Nucleus accumbens (tissue), 56 donors: Measurements from ENCODE around the gene FXYD3.

Experiments used
- DNase-seq, 56 donors: peaks; one replicate each; lab custom pipeline; 2025; lab: John Stamatoyannopoulos, UW

The FXYD3 gene, protein sequence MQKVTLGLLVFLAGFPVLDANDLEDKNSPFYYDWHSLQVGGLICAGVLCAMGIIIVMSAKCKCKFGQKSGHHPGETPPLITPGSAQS

DNA sequence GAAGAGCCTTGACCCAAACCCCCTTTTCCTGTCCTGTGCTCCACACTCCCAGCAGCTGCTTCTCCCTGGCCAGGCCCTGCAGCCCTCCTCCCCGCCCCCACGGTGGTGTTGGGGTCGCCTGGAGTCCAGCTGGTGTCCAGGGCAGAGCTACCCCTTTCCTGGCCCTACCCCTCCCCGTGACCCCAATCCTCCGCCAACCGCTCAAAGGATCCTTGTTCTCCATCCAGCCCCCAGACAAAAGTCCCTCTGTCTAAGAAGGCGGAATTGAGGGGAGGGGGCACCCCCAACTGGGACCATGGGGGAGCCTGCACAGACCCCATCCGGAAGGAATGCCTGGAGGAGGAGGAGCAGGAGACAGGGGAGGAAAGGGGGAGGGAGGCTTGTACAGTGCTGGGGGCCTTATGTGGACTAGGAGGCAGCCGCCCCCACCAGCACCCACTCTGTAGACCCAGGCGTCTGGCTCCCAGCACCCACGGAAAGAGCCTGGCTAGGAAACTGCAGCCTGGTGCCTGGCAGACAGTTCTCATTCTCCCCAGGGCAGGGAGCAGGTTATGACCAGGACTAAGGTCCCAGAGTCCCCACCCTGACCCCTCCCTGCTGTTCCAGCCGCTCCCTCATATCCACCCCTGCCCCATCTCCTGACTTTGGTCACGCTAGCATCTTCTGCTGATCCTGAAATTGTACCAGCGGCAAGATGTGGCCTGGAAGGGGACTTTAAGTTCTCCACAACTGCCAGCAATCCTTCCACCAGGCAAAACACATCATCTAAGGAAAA is at the start of gene FXYD3:
Gene FXYD3 (plus strand): TSS at position 647 of the 775 bp plus-strand sequence. CDS start 3,554 bp downstream, outside the sequence.
- DNase-seq = peak; percentile 63 to 95 (median 86)

- no peak for DNase-seq
These were observed 49.5 kb upstream of the FXYD3 start for GRCh38 chr19:35066121-35066520.

GRCh38 chr19:35066691-35067563 is 48.7 kb upstream of the FXYD3 start:
- peak in 54 of 56 donors; percentile 23 to 94 (median 71) for DNase-seq

- no peak for DNase-seq
These were observed 46.5 kb upstream of the FXYD3 start for GRCh38 chr19:35068941-35069634.

- DNase-seq = no peak
These were observed 45.9 kb upstream of the FXYD3 start for GRCh38 chr19:35069696-35070095.

DNA sequence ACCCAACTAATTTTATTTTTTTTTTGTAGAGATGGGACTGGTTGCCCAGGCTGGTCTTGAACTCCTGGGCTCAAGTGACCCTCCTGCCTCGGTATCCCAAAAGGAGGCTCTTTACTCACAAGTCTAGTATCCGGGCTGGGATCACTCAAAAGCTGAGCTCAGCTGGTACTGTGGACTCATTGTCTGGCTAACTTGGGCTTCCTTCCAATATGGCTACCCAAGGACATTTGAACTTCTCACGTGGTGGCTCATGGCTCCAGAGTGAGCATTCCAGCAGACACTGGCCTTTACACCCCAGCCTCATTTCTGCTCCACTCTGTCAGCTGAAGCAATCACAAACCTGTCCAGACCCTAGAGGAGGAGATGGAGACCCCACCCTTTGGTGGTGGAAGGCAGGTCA is 45.2 kb upstream of the FXYD3 start:
- DNase-seq = no peak

- DNase-seq = no peak
These were observed 42.1 kb upstream of the FXYD3 start for GRCh38 chr19:35073516-35073915.

- DNase-seq = no peak
These were observed 41.7 kb upstream of the FXYD3 start for GRCh38 chr19:35073941-35074340.

GRCh38 chr19:35074426-35075201 is 41.0 kb upstream of the FXYD3 start:
- DNase-seq = no peak

DNA sequence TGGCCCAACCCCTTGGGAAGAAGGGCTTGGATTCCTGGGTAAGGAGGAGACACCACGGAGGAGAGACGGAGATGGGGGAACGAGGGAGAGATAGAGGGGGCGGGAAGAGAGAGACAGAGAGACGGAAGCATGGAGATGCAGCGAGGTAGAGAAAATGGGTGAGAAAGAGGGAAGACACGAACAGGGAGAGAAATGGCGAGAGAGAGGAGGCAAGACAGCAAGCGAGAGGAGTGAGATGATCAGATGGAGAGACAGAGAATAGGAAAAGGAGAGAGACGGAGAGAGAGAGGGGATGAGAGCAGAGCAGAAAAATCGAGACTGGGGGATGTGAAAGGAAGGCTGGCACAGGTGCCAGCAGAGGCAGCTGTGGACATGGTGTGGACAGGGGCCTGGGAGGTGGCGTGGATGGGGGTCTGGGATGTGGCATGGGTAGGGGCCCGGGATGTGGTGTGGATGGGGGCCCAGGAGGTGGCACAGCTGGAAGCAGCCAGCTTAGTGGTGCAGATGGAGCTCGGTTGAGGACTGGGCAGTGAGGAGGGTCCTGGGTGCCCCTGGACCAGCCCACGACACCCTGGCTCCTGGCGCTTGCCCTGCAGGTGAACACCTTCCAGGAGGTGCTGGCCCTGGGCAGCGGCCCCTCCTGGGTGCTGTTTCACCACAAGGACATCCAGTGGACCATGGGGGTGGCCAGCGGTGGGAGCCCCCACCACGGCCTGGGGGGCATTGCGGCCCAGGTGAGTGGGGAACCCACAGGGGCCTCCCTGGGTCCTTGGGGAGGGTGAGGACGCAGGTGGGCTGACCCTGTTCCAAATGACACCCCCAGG is 40.2 kb upstream of the FXYD3 start:
- no peak for DNase-seq

- no peak for DNase-seq
These were observed 39.6 kb upstream of the FXYD3 start for GRCh38 chr19:35076026-35076370.

- DNase-seq = no peak
These were observed 39.0 kb upstream of the FXYD3 start for GRCh38 chr19:35076657-35077056.

GRCh38 chr19:35077411-35078223 is 38.0 kb upstream of the FXYD3 start:
- DNase-seq = no peak

GRCh38 chr19:35079826-35080225 is 35.8 kb upstream of the FXYD3 start:
- DNase-seq = no peak

DNA sequence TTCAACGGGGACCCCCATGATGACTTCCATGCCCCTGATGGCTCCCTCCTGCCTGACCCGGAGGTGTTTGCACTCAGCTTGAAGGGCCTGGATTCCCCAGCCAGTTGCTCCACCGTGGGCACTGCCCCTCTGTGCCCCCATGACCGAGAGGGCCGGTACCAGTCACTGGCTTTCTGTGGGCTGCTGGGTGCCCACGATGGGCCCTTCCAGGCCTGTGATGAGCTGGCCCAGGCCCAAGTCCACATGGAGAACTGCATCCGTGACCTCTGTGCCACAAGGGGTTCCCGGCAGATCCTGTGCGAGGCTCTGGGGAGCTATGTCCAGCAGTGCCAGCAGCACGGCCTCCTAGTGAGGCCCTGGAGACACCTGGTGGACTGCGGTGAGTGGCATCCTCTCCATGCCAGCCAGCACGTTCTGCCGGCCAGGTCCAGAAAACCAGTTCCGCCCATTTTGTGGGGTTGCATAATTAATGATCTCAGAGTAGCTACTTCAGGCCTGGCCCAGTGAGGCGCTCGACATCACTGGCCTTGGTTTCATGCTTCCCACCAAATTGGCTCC is 34.9 kb upstream of the FXYD3 start:
- DNase-seq = no peak

DNA sequence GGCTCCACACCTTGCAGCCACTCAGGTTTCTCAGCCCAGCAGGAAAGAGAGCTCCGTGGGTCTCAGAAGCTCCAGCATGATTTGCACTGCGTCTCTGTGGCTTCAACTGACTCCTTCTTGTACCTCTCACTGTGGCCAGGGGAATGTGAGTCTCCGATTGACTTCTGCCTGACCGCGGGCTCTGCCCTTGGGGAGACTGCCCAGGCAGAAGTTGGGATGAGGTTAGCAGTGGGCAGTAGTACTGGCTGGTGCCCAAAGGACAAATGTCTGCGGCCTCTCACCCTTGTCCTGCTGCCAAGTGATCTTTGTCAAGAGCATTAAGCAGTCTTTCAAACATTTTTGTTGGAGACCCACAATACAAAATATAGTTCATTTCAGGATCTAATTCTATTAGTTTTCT is 34.4 kb upstream of the FXYD3 start:
- no peak for DNase-seq

DNA sequence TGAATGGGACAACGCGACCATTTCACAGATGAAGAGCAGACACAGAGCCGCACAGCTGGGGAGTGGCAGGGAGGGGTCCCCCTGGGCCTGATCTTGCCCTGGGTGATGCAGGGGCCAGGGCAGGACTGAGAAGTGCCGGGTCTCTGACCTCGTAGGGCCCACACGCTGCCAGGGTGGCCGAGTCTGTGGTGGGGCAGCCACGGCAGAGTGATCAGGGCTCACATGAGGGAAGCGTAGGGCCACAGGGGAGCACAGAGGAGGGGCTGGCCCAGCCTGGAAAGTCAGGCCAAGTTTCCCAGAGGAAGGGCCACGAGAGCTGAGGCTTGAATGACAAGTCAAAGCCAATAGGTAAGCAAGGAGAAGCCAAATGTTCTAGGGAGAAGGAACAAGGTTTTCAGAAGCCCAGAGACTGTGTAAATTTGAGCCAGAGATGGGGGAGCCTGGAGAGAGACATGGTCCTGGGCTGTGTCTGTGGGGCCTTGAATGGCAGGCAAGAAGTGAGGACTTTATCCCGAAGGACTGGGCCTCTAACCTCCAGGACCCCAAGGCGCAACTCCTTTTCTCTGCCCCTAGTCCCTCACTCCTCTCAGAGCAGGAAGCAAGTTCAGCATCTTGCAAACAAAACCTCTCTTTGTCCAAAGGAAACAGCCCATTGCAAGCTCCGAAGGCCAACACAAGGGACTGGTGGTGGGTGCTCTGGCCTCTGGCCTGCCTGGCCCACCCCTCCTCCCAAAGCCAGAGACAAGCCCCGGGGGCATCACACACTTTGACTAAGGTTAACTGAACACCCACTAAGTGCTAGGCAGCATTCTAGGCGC is 31.7 kb upstream of the FXYD3 start:
- DNase-seq = no peak

DNA sequence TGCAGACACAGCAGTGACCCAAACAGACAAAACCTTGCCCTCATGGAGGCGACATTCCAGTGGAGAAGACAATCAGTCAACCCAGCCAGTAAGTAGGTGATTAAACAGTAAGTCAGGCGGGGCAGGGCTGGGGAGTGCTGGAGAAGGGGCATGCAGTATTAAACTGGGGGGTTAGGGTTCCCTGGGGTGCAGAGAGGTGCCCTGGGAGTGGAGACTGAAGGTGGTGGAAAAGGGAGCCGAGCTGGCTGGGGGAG is 31.2 kb upstream of the FXYD3 start:
- no peak for DNase-seq
